ENCODE results near the gene DRAP1. TPM values are rescaled to one million over a fixed set of nuclear protein-coding genes. Genes with fewer than 3 reads are reported as not detected.

DRAP1 gene
- total and polyA plus RNA-seq, 2 experiments from 2014 or later = 121 to 294 TPM

DNA sequence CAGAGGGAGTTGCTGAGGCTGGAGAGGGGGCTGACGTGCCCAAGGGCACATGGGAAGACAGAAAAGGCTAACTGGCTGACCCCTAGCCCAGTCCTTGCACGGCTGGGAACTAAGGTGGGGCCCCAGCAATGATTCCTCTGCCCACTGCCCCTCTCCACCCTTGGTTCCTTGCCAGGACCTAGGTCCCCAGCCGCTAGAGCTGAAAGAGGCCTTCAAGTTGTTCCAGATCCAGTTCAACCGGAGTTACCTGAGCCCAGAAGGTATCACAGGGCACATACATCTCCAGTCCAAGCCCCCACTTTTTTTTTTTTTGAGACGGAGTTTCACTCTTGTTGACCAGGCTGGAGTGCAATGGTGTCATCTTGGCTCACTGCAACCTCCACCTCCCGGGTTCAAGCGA, 39.2 kb upstream of the DRAP1 start:
- H3K9me2 ChIP-seq (ENCODE audit: insufficient read depth) = no peaks in the 10 kb centered on the region
- no peak overlapping the region for H3K27ac ChIP-seq (ENCODE audit: low read depth)
- Mint-ChIP-seq H3K36me3 (ENCODE audit: low read depth) (peaks cover 22% of the 10 kb centered on the region), H3K27me3 (ENCODE audit: insufficient read depth, low read depth, poor library complexity) (peaks cover 18% of the 10 kb centered on the region), H3K4me1 (peaks cover 4% of the 10 kb centered on the region), H3K27ac (no peak overlapping the region), H3K9me3 (no peaks in the 10 kb centered on the region), H3K4me3 (no peak overlapping the region)
- H3K36me3 ChIP-seq (ENCODE audit: insufficient read depth) = peaks cover 7% of the 10 kb centered on the region; the same call in 1 of the 2 replicates
- no peaks in the 10 kb centered on the region for H3K4me1 ChIP-seq (ENCODE audit: insufficient read depth)
- no peaks in the 10 kb centered on the region for H3K79me2 ChIP-seq (replicated peaks; ENCODE audit: insufficient read depth)
- TF ChIP-seq ZNF114 (CRISPR knock-in tag; IDR thresholded peaks at IDR 0.05) = no peak
- no peak for TF ChIP-seq ZNF331 (CRISPR knock-in tag; IDR thresholded peaks at IDR 0.05; ENCODE audit: low read depth)
- no peak for TF ChIP-seq CREB1 (CRISPR knock-in tag; IDR thresholded peaks at IDR 0.05; ENCODE audit: low read depth)
- TF ChIP-seq, protein P1, sequence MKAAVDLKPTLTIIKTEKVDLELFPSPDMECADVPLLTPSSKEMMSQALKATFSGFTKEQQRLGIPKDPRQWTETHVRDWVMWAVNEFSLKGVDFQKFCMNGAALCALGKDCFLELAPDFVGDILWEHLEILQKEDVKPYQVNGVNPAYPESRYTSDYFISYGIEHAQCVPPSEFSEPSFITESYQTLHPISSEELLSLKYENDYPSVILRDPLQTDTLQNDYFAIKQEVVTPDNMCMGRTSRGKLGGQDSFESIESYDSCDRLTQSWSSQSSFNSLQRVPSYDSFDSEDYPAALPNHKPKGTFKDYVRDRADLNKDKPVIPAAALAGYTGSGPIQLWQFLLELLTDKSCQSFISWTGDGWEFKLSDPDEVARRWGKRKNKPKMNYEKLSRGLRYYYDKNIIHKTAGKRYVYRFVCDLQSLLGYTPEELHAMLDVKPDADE (IDR thresholded peaks at IDR 0.05) = no peak
- TF ChIP-seq, protein P2, sequence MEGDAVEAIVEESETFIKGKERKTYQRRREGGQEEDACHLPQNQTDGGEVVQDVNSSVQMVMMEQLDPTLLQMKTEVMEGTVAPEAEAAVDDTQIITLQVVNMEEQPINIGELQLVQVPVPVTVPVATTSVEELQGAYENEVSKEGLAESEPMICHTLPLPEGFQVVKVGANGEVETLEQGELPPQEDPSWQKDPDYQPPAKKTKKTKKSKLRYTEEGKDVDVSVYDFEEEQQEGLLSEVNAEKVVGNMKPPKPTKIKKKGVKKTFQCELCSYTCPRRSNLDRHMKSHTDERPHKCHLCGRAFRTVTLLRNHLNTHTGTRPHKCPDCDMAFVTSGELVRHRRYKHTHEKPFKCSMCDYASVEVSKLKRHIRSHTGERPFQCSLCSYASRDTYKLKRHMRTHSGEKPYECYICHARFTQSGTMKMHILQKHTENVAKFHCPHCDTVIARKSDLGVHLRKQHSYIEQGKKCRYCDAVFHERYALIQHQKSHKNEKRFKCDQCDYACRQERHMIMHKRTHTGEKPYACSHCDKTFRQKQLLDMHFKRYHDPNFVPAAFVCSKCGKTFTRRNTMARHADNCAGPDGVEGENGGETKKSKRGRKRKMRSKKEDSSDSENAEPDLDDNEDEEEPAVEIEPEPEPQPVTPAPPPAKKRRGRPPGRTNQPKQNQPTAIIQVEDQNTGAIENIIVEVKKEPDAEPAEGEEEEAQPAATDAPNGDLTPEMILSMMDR (conservative IDR thresholded peaks at IDR 0.05; ENCODE audit: low read depth in 2 of 2) = no peak
- TF ChIP-seq, protein P3, sequence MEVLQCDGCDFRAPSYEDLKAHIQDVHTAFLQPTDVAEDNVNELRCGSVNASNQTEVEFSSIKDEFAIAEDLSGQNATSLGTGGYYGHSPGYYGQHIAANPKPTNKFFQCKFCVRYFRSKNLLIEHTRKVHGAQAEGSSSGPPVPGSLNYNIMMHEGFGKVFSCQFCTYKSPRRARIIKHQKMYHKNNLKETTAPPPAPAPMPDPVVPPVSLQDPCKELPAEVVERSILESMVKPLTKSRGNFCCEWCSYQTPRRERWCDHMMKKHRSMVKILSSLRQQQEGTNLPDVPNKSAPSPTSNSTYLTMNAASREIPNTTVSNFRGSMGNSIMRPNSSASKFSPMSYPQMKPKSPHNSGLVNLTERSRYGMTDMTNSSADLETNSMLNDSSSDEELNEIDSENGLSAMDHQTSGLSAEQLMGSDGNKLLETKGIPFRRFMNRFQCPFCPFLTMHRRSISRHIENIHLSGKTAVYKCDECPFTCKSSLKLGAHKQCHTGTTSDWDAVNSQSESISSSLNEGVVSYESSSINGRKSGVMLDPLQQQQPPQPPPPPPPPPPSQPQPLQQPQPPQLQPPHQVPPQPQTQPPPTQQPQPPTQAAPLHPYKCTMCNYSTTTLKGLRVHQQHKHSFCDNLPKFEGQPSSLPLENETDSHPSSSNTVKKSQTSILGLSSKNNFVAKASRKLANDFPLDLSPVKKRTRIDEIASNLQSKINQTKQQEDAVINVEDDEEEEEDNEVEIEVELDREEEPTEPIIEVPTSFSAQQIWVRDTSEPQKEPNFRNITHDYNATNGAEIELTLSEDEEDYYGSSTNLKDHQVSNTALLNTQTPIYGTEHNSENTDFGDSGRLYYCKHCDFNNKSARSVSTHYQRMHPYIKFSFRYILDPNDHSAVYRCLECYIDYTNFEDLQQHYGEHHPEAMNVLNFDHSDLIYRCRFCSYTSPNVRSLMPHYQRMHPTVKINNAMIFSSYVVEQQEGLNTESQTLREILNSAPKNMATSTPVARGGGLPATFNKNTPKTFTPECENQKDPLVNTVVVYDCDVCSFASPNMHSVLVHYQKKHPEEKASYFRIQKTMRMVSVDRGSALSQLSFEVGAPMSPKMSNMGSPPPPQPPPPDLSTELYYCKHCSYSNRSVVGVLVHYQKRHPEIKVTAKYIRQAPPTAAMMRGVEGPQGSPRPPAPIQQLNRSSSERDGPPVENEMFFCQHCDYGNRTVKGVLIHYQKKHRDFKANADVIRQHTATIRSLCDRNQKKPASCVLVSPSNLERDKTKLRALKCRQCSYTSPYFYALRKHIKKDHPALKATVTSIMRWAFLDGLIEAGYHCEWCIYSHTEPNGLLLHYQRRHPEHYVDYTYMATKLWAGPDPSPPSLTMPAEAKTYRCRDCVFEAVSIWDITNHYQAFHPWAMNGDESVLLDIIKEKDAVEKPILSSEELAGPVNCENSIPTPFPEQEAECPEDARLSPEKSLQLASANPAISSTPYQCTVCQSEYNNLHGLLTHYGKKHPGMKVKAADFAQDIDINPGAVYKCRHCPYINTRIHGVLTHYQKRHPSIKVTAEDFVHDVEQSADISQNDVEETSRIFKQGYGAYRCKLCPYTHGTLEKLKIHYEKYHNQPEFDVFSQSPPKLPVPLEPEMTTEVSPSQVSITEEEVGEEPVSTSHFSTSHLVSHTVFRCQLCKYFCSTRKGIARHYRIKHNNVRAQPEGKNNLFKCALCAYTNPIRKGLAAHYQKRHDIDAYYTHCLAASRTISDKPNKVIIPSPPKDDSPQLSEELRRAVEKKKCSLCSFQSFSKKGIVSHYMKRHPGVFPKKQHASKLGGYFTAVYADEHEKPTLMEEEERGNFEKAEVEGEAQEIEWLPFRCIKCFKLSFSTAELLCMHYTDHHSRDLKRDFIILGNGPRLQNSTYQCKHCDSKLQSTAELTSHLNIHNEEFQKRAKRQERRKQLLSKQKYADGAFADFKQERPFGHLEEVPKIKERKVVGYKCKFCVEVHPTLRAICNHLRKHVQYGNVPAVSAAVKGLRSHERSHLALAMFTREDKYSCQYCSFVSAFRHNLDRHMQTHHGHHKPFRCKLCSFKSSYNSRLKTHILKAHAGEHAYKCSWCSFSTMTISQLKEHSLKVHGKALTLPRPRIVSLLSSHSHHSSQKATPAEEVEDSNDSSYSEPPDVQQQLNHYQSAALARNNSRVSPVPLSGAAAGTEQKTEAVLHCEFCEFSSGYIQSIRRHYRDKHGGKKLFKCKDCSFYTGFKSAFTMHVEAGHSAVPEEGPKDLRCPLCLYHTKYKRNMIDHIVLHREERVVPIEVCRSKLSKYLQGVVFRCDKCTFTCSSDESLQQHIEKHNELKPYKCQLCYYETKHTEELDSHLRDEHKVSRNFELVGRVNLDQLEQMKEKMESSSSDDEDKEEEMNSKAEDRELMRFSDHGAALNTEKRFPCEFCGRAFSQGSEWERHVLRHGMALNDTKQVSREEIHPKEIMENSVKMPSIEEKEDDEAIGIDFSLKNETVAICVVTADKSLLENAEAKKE (CRISPR knock-in tag; IDR thresholded peaks at IDR 0.05) = no peak
- no peak for TF ChIP-seq EZH2 (IDR thresholded peaks at IDR 0.05; ENCODE audit: low read depth, unreplicated experiment)
- TF ChIP-seq JUNB (IDR thresholded peaks at IDR 0.05; ENCODE audit: unreplicated experiment) = no peak
- TF ChIP-seq STAT1 (IDR thresholded peaks at IDR 0.05; ENCODE audit: unreplicated experiment) = no peak
- no peak for TF ChIP-seq POLR2AphosphoS5 (IDR thresholded peaks at IDR 0.05; ENCODE audit: low read depth)
- no peak for TF ChIP-seq NANOG (IDR thresholded peaks at IDR 0.05; ENCODE audit: borderline replicate concordance)
- H3F3A ChIP-seq (replicated peaks; ENCODE audit: low read depth) = 0 out of 2 replicates have a peak, but pooled peaks cover 4% of the 10 kb centered on the region
- no peak overlapping the region for H3K4me2 ChIP-seq
- peaks cover 6% of the 10 kb centered on the region; the same call in 1 of the 2 replicates for H4K20me1 ChIP-seq (replicated peaks; ENCODE audit: insufficient read depth)
- H3K27me3 ChIP-seq (ENCODE audit: insufficient read depth) = no peaks in the 10 kb centered on the region
- H2AFZ ChIP-seq = no peak overlapping the region
- H3K4me3 ChIP-seq = no peak overlapping the region
- ATAC-seq (no peak), DNase-seq (ENCODE audit: low spot score) (no peak)
